Muscle layer of duodenum (tissue), 2 donors: ENCODE measurements around the gene TMPRSS4.

ENCODE experiments used
- H3K27ac ChIP-seq: one replicate; pipeline ENCODE4 v1.7.0; 2013; ENCODE audit warnings: mild to moderate bottlenecking, low read length
- H3K27me3 ChIP-seq: one replicate; pipeline ENCODE4 v1.7.0; 2013; ENCODE audit warnings: low read depth, mild to moderate bottlenecking, control low read depth, low read length
- H3K36me3 ChIP-seq, 2 donors: one replicate each; pipeline ENCODE4 v1.7.0; 2013; ENCODE audit warnings: low read length in 2 of 2, control low read depth in 1 of 2, mild to moderate bottlenecking in 1 of 2; ENCODE audit not compliant: insufficient read depth in 2 of 2, control insufficient read depth in 1 of 2
- H3K4me1 ChIP-seq, 2 donors: one replicate each; pipeline ENCODE4 v1.7.0; 2013; ENCODE audit warnings: low read length in 2 of 2, mild to moderate bottlenecking in 2 of 2, control low read depth in 1 of 2, moderate library complexity in 1 of 2; ENCODE audit not compliant: insufficient read depth in 2 of 2, control insufficient read depth in 1 of 2
- H3K4me3 ChIP-seq, 2 donors: one replicate each; pipeline ENCODE4 v1.7.0; 2013; ENCODE audit warnings: low read length in 2 of 2, low read depth in 1 of 2, mild to moderate bottlenecking in 1 of 2
- H3K9me3 ChIP-seq, 2 donors: one replicate each; pipeline ENCODE4 v1.7.0; 2013; ENCODE audit warnings: low read length in 2 of 2, control low read depth in 1 of 2, mild to moderate bottlenecking in 1 of 2; ENCODE audit not compliant: control insufficient read depth in 1 of 2
- donor health status: healthy.

The TMPRSS4 gene

DNA sequence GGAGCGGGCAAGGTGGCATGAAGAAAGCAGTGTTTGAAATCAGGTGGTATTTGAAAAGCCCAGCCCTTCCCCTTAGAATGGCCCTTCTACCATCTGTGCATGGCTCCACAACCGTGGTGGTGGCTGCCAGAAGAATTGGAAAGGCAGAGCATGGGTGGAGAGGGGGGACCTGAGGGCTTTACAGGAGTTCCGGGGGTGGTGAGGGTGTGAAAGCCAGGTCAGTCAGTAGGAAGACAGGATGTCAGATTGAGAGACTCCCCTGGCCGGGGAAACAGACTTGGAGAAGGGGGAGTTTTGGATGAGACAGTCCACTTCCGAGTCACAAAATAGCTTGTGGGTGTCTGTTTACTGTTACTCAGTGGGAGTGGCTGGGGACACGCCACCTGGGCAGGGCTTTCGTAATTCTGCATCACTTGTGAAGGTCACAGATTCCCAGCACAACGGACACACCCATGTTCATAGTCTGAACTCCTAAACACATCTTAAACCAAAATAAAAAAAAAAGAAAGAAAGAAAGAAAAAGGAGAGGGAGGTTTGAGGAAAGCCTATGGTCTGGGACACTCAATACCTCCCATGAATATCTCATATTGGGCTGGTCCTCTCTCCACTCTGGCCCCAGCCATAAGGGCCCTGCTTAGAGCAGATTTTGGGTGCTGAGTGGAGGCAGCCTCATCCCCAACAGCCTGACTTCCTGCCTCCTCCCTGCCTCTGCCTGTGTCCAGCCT is 34.3 kb downstream of the TMPRSS4 start:
- Histone ChIP-seq H3K36me3 (no peaks in the 10 kb centered on the region), H3K4me1 (no peaks in the 10 kb centered on the region), H3K9me3 (no peaks in the 10 kb centered on the region), H3K27ac (no peak overlapping the region), H3K27me3 (no peaks in the 10 kb centered on the region), H3K4me3 (no peak overlapping the region)

DNA sequence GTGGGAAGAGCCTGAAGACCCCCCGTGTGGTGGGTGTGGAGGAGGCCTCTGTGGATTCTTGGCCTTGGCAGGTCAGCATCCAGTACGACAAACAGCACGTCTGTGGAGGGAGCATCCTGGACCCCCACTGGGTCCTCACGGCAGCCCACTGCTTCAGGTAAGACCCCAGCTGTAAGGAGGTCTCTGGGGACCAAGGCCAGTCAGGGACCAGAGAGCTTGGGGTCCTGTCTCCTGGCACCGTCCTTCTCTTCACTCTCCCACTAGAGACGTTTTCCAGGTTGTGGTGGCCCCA is 34.8 kb downstream of the TMPRSS4 start:
- Histone ChIP-seq H3K27ac (no peak overlapping the region), H3K36me3 (no peaks in the 10 kb centered on the region), H3K4me1 (no peaks in the 10 kb centered on the region), H3K4me3 (no peak overlapping the region), H3K27me3 (no peaks in the 10 kb centered on the region), H3K9me3 (no peaks in the 10 kb centered on the region)

DNA sequence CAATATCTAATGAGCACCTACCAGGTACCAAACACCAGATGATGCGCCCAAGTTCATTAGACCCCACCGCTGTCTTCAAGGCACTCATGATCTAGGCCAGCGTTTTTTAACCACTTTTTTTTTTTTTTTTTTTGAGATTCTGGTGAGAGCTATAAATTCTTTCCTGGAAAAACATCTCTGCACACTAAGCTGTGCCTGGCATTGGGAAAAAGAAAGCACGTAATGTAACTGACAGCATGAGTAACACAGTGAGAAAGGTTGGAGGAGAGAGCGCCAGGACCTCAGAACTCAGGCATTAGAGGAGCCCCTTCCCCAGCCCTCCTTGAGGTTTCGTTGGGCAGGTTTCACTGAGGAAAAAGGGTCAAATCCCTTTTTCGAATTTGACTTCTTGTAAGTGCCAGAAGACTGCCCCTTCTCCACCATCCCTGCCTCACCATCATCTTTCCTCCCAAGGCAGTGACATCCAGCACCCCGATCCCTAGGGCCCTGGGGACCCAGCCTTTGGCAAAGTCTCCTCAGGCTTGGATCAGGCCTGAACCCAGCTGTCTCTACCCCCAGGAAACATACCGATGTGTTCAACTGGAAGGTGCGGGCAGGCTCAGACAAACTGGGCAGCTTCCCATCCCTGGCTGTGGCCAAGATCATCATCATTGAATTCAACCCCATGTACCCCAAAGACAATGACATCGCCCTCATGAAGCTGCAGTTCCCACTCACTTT is 36.0 kb downstream of the TMPRSS4 start:
- no peak overlapping the region for H3K4me3 ChIP-seq
- H3K27ac ChIP-seq = no peak overlapping the region
- H3K9me3 ChIP-seq = no peaks in the 10 kb centered on the region
- no peaks in the 10 kb centered on the region for H3K36me3 ChIP-seq
- H3K4me1 ChIP-seq = no peaks in the 10 kb centered on the region
- no peaks in the 10 kb centered on the region for H3K27me3 ChIP-seq

DNA sequence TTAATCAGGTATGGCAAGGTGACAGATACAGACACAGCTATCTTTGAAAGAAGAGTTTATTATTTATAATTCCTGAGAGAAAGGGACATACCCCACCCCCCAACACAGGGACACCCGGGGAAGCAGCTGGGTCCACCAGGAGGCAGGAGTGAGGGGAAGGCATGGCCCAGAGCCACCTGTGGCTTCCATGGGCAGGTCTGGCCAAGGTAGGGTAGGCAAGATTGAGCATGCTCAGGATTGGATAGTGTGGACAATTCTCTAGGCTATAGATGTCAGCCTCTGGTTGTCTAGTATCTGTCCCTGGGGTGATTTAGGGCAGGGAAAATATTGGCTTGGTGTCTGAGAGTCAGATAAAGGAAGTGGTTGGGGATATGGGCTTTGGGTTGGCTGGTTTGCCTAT is 37.4 kb downstream of the TMPRSS4 start:
- H3K27ac ChIP-seq = no peak overlapping the region
- H3K36me3 ChIP-seq = no peaks in the 10 kb centered on the region
- H3K4me1 ChIP-seq = no peaks in the 10 kb centered on the region
- no peaks in the 10 kb centered on the region for H3K9me3 ChIP-seq
- no peak overlapping the region for H3K4me3 ChIP-seq
- no peaks in the 10 kb centered on the region for H3K27me3 ChIP-seq

DNA sequence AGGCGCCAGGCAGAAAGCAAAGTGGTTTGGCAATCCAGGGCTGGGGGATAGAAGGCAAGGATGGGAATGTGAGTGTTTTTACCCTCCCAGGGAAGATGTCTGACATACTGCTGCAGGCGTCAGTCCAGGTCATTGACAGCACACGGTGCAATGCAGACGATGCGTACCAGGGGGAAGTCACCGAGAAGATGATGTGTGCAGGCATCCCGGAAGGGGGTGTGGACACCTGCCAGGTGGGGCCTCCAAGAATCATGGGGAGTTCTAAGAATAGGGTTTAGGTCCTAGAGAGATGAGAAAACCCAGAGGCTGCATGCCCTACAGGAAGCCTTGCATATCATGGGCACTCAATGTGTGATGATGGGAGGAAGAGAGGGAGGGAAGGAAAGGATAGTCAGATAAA is 38.2 kb downstream of the TMPRSS4 start:
- Histone ChIP-seq H3K27ac (no peak overlapping the region), H3K4me1 (no peaks in the 10 kb centered on the region), H3K36me3 (no peaks in the 10 kb centered on the region), H3K27me3 (no peaks in the 10 kb centered on the region), H3K4me3 (no peak overlapping the region), H3K9me3 (no peaks in the 10 kb centered on the region)

DNA sequence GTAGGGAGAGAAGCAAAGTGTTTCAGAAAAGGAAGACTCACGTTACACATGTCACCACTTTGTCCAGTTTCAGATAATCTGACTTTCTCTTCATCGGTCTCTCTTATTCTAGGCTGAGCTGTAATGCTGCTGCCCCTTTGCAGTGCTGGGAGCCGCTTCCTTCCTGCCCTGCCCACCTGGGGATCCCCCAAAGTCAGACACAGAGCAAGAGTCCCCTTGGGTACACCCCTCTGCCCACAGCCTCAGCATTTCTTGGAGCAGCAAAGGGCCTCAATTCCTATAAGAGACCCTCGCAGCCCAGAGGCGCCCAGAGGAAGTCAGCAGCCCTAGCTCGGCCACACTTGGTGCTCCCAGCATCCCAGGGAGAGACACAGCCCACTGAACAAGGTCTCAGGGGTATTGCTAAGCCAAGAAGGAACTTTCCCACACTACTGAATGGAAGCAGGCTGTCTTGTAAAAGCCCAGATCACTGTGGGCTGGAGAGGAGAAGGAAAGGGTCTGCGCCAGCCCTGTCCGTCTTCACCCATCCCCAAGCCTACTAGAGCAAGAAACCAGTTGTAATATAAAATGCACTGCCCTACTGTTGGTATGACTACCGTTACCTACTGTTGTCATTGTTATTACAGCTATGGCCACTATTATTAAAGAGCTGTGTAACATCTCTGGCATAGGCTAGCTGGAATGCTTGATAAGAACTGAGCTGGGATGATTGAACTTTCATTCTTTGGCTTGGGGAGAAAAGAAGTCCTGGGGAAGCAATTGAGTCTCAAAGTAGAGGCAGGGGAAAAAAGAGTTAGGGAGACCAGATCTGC is 41.1 kb downstream of the TMPRSS4 start:
- H3K9me3 ChIP-seq = no peaks in the 10 kb centered on the region
- no peak overlapping the region for H3K27ac ChIP-seq
- H3K27me3 ChIP-seq = no peaks in the 10 kb centered on the region
- no peak overlapping the region for H3K4me3 ChIP-seq
- no peaks in the 10 kb centered on the region for H3K36me3 ChIP-seq
- H3K4me1 ChIP-seq = no peaks in the 10 kb centered on the region

DNA sequence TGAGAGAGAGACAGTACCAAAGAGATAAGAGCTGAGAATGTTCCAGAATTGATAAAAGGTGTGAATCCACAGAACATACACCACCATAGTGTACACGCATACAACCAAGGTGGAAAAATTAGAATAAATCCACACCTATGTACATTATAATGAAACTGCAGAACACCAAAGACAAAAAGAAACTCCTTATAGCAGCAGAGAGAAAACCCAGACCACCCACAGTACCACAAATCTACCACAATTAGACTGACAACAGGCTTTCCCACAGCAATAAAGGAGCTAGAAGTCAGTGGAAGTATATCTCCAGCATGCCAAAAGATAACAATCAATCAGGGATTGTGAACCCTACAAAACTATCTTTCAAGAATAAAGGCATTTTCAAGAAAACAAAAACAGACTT is 43.9 kb downstream of the TMPRSS4 start:
- no peak overlapping the region for H3K4me3 ChIP-seq
- H3K27me3 ChIP-seq = no peaks in the 10 kb centered on the region
- no peaks in the 10 kb centered on the region for H3K36me3 ChIP-seq
- no peaks in the 10 kb centered on the region for H3K4me1 ChIP-seq
- H3K9me3 ChIP-seq = no peaks in the 10 kb centered on the region
- H3K27ac ChIP-seq = no peak overlapping the region

DNA sequence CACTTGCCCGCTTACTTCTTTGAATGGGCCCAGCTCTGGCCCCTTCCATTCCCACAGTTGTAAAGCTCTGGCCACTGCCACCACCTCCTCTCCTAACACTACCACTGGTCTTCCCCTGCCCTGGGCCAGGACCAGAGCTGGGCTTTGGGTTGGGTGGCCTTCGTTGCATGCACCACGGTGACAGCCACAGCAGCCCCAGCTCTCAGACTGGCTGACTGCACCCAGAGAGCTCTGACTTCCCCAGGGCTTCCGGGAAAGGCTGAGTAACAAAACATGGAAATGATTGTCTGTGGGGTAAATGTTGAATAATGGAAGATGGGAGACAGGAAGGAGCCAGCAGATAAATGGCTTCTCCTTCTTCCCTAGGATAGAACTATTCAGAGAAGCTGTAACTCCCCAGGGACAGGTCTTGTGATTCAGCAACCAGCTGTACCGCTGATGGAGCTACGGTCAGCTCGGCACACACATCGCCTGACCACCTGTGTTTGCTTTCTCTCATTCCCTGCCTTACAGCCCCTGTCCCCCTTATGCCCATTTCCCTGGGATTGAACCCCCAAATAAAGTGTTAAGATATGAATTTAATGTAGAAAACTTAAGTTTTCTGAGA is 48.2 kb downstream of the TMPRSS4 start:
- no peak overlapping the region for H3K4me3 ChIP-seq
- H3K36me3 ChIP-seq = no peaks in the 10 kb centered on the region
- H3K27me3 ChIP-seq = no peaks in the 10 kb centered on the region
- H3K4me1 ChIP-seq = peaks cover 0 to 7% of the 10 kb centered on the region in 2 donors
- H3K9me3 ChIP-seq = no peaks in the 10 kb centered on the region
- no peak overlapping the region for H3K27ac ChIP-seq

DNA sequence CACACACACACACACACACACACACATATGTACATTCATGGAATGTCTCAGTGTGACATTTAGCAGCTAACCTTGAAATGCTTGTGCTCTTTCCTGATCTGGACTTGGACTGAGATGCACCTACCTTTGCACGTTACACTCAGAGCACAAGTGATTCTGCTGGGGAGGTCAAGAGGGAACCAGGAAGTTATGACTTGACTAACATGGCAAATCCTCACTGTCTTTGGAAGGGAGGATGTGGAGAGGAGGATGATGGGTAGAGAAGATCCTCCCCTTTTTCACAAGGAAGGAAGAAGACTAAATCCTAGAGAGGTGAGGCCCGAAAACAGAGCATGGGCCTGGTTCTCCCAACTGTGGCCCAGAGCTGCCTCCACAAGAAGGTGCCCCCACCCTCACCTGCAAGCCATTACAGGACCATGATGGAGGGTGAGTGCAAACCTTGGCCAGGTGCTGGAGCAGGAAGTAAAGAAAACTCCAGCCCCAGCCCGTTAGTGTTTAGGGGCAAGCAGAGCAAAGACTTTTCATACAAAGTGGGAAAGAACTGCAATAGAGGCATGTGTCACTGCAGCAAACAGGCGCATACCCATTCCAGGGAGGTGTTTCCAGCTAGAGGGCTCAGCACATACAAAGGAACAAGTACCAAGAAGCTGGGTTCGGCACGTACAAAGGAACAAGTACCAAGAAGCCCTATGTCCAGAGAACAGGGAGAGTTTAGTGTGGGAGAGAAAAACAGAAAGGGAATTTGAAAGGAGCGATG is 49.4 kb downstream of the TMPRSS4 start:
- Histone ChIP-seq H3K36me3 (no peaks in the 10 kb centered on the region), H3K27ac (no peak overlapping the region), H3K4me1 (peaks cover 0 to 7% of the 10 kb centered on the region in 2 donors), H3K9me3 (no peaks in the 10 kb centered on the region), H3K4me3 (no peak overlapping the region), H3K27me3 (peaks cover 5% of the 10 kb centered on the region)

DNA sequence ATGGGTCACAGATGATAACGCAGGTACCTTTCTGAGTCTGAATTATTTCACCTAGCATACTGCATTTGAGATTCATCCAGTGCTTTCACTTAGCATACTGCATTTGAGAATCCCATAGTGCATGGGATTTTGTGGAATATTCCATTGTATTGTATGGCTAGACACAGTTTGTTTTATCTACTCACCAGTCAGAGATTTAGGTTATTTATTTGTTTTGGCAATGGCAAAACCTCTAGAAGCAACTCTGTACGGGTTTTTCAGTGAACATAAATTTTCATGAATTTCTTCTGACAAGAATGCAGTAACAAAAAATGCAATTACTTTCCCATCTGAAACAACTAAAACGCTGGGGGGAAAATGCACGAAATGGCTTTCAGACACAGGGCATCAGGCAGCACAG is 51.4 kb downstream of the TMPRSS4 start:
- H3K9me3 ChIP-seq = no peaks in the 10 kb centered on the region
- peaks cover 5% of the 10 kb centered on the region for H3K27me3 ChIP-seq
- no peak overlapping the region for H3K27ac ChIP-seq
- H3K36me3 ChIP-seq = no peaks in the 10 kb centered on the region
- H3K4me1 ChIP-seq = peaks cover 0 to 7% of the 10 kb centered on the region in 2 donors
- no peak overlapping the region for H3K4me3 ChIP-seq
